Measurements from ENCODE around the gene FOSL1. TPM values are rescaled to one million over a fixed set of nuclear protein-coding genes. Genes with fewer than 3 reads are reported as not detected.

FOSL1 gene
- polyA plus RNA-seq, 3 donors: 2.5 to 28.2 (median 2.5) TPM

GRCh38 chr11:65885231-65885630, 15.0 kb downstream of the FOSL1 start:
- intact Hi-C loops (cut with micrococcal nuclease): loop anchor here (5.0 kb wide), 2 partner anchors 37 to 42 kb away; no protein-coding TSS in a partner anchor
- Histone ChIP-seq H3K4me2 (replicated peaks; ENCODE audit: extremely low read depth, low read length, poor library complexity, severe bottlenecking) (no peak overlapping the region), H3K27me3 (ENCODE audit: control insufficient read depth in 2 of 2, insufficient read depth in 2 of 2, low read length in 2 of 2) (no peaks in the 10 kb centered on the region), H4K20me1 (ENCODE audit: insufficient read depth, low read length) (peaks cover 15% of the 10 kb centered on the region), H3K27ac (ENCODE audit: low read depth in 1 of 2, low read length in 2 of 2) (no peak overlapping the region), H3K9ac (ENCODE audit: insufficient read depth, low read length, poor library complexity, severe bottlenecking) (no peak overlapping the region), H3K36me3 (replicated peaks in 1 of 2; ENCODE audit: control insufficient read depth in 1 of 2, insufficient read depth in 2 of 2, low read length in 2 of 2) (peaks cover 36 to 46% of the 10 kb centered on the region in 2 donors), H2AFZ (ENCODE audit: insufficient read depth, low read depth, low read length, poor library complexity, severe bottlenecking) (no peak overlapping the region), H3K4me1 (ENCODE audit: control insufficient read depth in 1 of 2, insufficient read depth in 2 of 2, low read length in 2 of 2) (peaks cover 31 to 50% of the 10 kb centered on the region in 2 donors), H3K4me3 (replicated peaks in 1 of 3; ENCODE audit: low read depth in 2 of 3, low read length in 3 of 3) (no peak overlapping the region), H3K79me2 (ENCODE audit: insufficient read depth, low read length) (peaks cover 22% of the 10 kb centered on the region), H3K9me3 (replicated peaks in 1 of 2; ENCODE audit: control insufficient read depth in 1 of 2, insufficient read depth in 1 of 2, low read length in 2 of 2) (no peaks in the 10 kb centered on the region)
- H3K4me3 Mint-ChIP-seq: no peak overlapping the region
- TF ChIP-seq CTCF (IDR thresholded peaks at IDR 0.05): no peak
- H3K27ac Mint-ChIP-seq: peak overlapping the region in 4 of 7 donors; percentile 56 to 85 (median 60)
- H3K36me3 Mint-ChIP-seq: peaks cover 44 to 56% of the 10 kb centered on the region in 2 donors
- H3K4me1 Mint-ChIP-seq: peaks cover 42% of the 10 kb centered on the region
- WGBS (ENCODE audit: insufficient coverage): 97% methylated on average over 7 of the region's 7 CpGs
- DNase-seq: no peak
- H3K9me3 Mint-ChIP-seq: peaks cover 0 to 2% (median 0%) of the 10 kb centered on the region in 7 donors
- peaks cover 0 to 5% (median 0%) of the 10 kb centered on the region in 3 donors for H3K27me3 Mint-ChIP-seq (ENCODE audit: low read depth in 3 of 3)

GRCh38 chr11:65884716-65885092, 15.5 kb downstream of the FOSL1 start:
- Mint-ChIP-seq H3K4me3 (no peak overlapping the region), H3K27me3 (ENCODE audit: low read depth in 3 of 3) (peaks cover 0 to under 1% (median 0%) of the 10 kb centered on the region in 3 donors), H3K9me3 (peaks cover 0 to 2% (median 0%) of the 10 kb centered on the region in 7 donors), H3K27ac (peak overlapping the region in 6 of 7 donors; percentile 56 to 79 (median 70)), H3K4me1 (peaks cover 42% of the 10 kb centered on the region), H3K36me3 (peaks cover 44 to 56% of the 10 kb centered on the region in 2 donors)
- Histone ChIP-seq H3K4me2 (replicated peaks; ENCODE audit: extremely low read depth, low read length, poor library complexity, severe bottlenecking) (no peak overlapping the region), H3K4me3 (replicated peaks in 1 of 3; ENCODE audit: low read depth in 2 of 3, low read length in 3 of 3) (no peak overlapping the region), H3K36me3 (replicated peaks in 1 of 2; ENCODE audit: control insufficient read depth in 1 of 2, insufficient read depth in 2 of 2, low read length in 2 of 2) (peaks cover 36 to 46% of the 10 kb centered on the region in 2 donors), H3K27me3 (ENCODE audit: control insufficient read depth in 2 of 2, insufficient read depth in 2 of 2, low read length in 2 of 2) (no peaks in the 10 kb centered on the region), H3K4me1 (ENCODE audit: control insufficient read depth in 1 of 2, insufficient read depth in 2 of 2, low read length in 2 of 2) (peaks cover 30 to 49% of the 10 kb centered on the region in 2 donors), H3K9ac (ENCODE audit: insufficient read depth, low read length, poor library complexity, severe bottlenecking) (no peak overlapping the region), H4K20me1 (ENCODE audit: insufficient read depth, low read length) (peaks cover 15% of the 10 kb centered on the region), H3K79me2 (ENCODE audit: insufficient read depth, low read length) (peaks cover 22% of the 10 kb centered on the region), H2AFZ (ENCODE audit: insufficient read depth, low read depth, low read length, poor library complexity, severe bottlenecking) (no peak overlapping the region), H3K9me3 (replicated peaks in 1 of 2; ENCODE audit: control insufficient read depth in 1 of 2, insufficient read depth in 1 of 2, low read length in 2 of 2) (no peaks in the 10 kb centered on the region), H3K27ac (ENCODE audit: low read depth in 1 of 2, low read length in 2 of 2) (no peak overlapping the region)
- peak; percentile 98 for TF ChIP-seq CTCF (IDR thresholded peaks at IDR 0.05)
- WGBS (ENCODE audit: insufficient coverage): 54% methylated on average over 4 of the region's 9 CpGs
- intact Hi-C loops (cut with micrococcal nuclease): loop anchor here (1.0 to 5.0 kb wide), 4 partner anchors 38 to 105 kb away; no protein-coding TSS in a partner anchor
- DNase-seq: peak; percentile 79 to 83 (median 82)
